GM23248 (cell line): Measurements from ENCODE around the gene CCDC102A. TPM values are rescaled to one million over a fixed set of nuclear protein-coding genes. Genes with fewer than 3 reads are reported as not detected.

Experiments used
- DNase-seq: peaks from one replicate; pipeline ENCODE4 v3.0.0-alpha.2; 2015
- H2AFZ ChIP-seq: fragments of 200-600 bp; sonication (generic); 2 replicates; pipeline ENCODE4 v1.6.1; 2016; ENCODE audit warnings: antibody characterized with exemption
- H3F3A ChIP-seq: fragments of 200-600 bp; sonication (generic); 2 replicates; pipeline ENCODE4 v1.6.1; 2016; ENCODE audit warnings: mild to moderate bottlenecking, antibody characterized with exemption, mixed run types; ENCODE audit not compliant: insufficient read depth
- H3K27ac ChIP-seq: fragments of 200-600 bp; sonication (generic); 2 replicates; pipeline ENCODE4 v1.5.1; 2016; ENCODE audit warnings: mild to moderate bottlenecking
- H3K27me3 ChIP-seq: fragments of 200-600 bp; sonication (generic); replicated peaks from 2 replicates; pipeline ENCODE4 v1.6.1; 2016; ENCODE audit warnings: mild to moderate bottlenecking; ENCODE audit not compliant: insufficient read depth
- H3K36me3 ChIP-seq: fragments of 200-600 bp; sonication (generic); 2 replicates; pipeline ENCODE4 v1.6.1; 2016; ENCODE audit warnings: low read depth, mild to moderate bottlenecking
- H3K4me1 ChIP-seq: fragments of 200-600 bp; sonication (generic); 2 replicates; pipeline ENCODE4 v1.6.1; 2016; ENCODE audit warnings: mild to moderate bottlenecking; ENCODE audit not compliant: insufficient read depth
- H3K4me2 ChIP-seq: fragments of 200-600 bp; sonication (generic); one replicate; pipeline ENCODE4 v1.6.1; 2016; ENCODE audit warnings: mild to moderate bottlenecking; ENCODE audit not compliant: unreplicated experiment
- H3K4me3 ChIP-seq: fragments of 200-600 bp; sonication (generic); 2 replicates; pipeline ENCODE4 v1.5.1; 2016; ENCODE audit warnings: mild to moderate bottlenecking
- H3K79me2 ChIP-seq: fragments of 200-600 bp; sonication (generic); 2 replicates; pipeline ENCODE4 v1.6.1; 2016; ENCODE audit warnings: mild to moderate bottlenecking; ENCODE audit not compliant: insufficient read depth
- H3K9ac ChIP-seq: fragments of 200-600 bp; sonication (generic); 2 replicates; pipeline ENCODE4 v1.6.1; 2016; ENCODE audit warnings: mild to moderate bottlenecking
- H3K9me2 ChIP-seq: fragments of 200-600 bp; sonication (generic); 2 replicates; pipeline ENCODE4 v1.6.1; 2016; ENCODE audit warnings: mixed run types, mild to moderate bottlenecking, moderate library complexity; ENCODE audit not compliant: insufficient read depth
- H3K9me3 ChIP-seq: fragments of 200-600 bp; sonication (generic); one replicate; pipeline ENCODE4 v1.6.1; 2017; ENCODE audit warnings: low read depth
- H4K20me1 ChIP-seq: fragments of 200-600 bp; sonication (generic); 2 replicates; pipeline ENCODE4 v1.6.0; 2016; ENCODE audit not compliant: insufficient read depth
- EZH2 ChIP-seq: fragments of 200-600 bp; sonication (generic); IDR thresholded peaks from 2 replicates; pipeline ENCODE4 v1.6.1; 2018; ENCODE audit warnings: antibody characterized with exemption, mild to moderate bottlenecking; ENCODE audit not compliant: insufficient read depth, poor library complexity, severe bottlenecking
- EZH2phosphoT487 ChIP-seq: fragments of 200-600 bp; sonication (generic); IDR thresholded peaks from 2 replicates; pipeline ENCODE4 v1.6.1; 2018; ENCODE audit warnings: antibody characterized with exemption, moderate library complexity, mild to moderate bottlenecking, low read depth; ENCODE audit not compliant: insufficient read depth
- WGBS, 2 experiments: methylation state at CpG; one replicate each; pipeline ENCODE4 v1.1.6; 2015 to 2017; ENCODE audit warnings: low lambda C conversion rate in 2 of 2, low coverage in 1 of 2; ENCODE audit errors: missing lambda C conversion rate in 2 of 2; 5-methylcytosine and 5-hydroxymethylcytosine counted together
- in situ Hi-C: fragments of 300-500 bp; cut with MboI; formaldehyde crosslinking; loops from 2 replicates; pipeline ENCODE4 v1.15.0; 2020
- polyA plus RNA-seq: library from polyadenylated mRNA; unstranded; fragments of >200 nt; fragmentation: Nextera tagmentation; extraction: Ambion mirVana; gene quantifications from 2 replicates; pipeline ENCODE4 v1.2.1, GENCODE V29; 2016
- total RNA-seq: library from RNA; depleted of rRNA; stranded (reverse); fragments of >200 nt; shearing (Covaris generic); gene quantifications from 2 replicates; pipeline ENCODE4 v1.2.3, GENCODE V29; 2014

CCDC102A gene
- total and polyA plus RNA-seq, 2 experiments from 2014 or later, result 3.9 to 17.7 TPM

DNA sequence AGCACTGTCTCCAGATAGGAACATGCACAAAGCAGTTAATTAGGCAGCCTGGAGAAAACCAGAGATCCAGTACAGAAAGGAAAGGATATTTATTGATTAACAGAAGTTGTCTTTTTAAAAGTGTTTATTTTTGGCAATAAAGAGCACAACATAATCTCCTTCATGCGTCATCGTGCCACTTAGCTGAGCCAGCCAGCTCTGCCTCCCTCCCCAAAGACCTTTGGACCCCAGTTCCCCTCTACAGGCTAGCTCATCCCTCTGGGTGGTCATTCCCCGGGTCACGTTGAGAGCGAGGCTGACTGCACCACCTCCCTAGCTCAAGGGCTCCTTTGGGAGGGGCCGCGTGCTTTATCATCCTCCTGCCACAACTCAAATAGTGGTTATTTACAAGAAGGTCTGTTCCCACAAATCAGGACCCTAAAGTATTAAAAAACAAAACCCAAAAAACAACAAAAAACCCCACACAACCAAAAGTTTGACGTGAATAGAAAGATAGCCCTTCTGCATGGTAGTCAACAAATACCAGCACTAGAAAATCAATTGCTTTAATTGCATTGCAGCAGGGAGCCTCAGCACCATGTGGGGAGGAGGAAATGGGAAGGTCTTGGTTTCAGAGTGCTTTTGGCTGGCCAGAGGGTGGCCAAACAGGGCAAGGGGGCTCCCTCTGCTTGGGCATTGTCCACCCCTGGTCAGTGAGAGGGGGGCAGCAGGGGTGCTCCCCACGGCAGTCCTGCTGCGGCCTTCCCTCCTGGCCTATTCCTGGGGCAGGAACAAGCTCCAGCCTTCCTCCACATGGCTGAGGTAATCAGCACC lies 64.3 kb downstream of the CCDC102A start:
- H3K4me3 ChIP-seq, result no peak overlapping the region
- no peak overlapping the region for H3K4me2 ChIP-seq
- 62 to 67% methylated on average over 10 of the region's 10 CpGs for WGBS, 2 experiments
- peaks cover 5% of the 10 kb centered on the region; the same call in 1 of the 2 replicates for H3K4me1 ChIP-seq
- in situ Hi-C loops, result no loop called here
- H4K20me1 ChIP-seq, result no peaks in the 10 kb centered on the region
- H3K79me2 ChIP-seq, result peaks cover 30% of the 10 kb centered on the region
- no peaks in the 10 kb centered on the region for H3K9me2 ChIP-seq
- TF ChIP-seq EZH2 (no peak), EZH2phosphoT487 (no peak)
- peak; percentile 36 for DNase-seq
- no peaks in the 10 kb centered on the region for H3K9me3 ChIP-seq
- H2AFZ ChIP-seq, result no peak overlapping the region
- no peak overlapping the region for H3K27ac ChIP-seq
- no peaks in the 10 kb centered on the region for H3K27me3 ChIP-seq
- H3K9ac ChIP-seq, result no peak overlapping the region
- H3K36me3 ChIP-seq, result peaks cover 39% of the 10 kb centered on the region
- peaks cover 43% of the 10 kb centered on the region for H3F3A ChIP-seq

DNA sequence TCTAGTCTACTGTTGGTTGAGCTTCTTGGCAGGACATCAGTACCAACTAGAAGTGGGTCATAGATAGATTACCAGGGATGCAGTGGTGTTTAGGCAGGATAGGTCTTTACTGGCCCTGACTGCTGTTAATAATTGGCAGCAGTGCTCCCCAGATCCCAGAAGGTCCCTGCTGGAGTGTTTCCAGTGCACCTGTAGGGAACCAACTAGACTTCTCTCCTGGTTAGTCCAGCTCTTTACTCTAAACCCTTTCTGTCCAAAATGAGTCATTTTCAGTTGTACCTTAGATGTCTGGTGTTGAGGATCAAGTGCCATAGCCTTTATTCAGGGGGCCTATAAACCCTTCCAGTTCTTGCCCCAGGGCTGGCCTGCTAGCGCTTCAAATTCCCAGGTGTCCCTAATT lies 65.2 kb downstream of the CCDC102A start:
- Histone ChIP-seq H3K9me3 (no peaks in the 10 kb centered on the region), H3K4me2 (no peak overlapping the region), H3K79me2 (peaks cover 29% of the 10 kb centered on the region), H3K9me2 (no peaks in the 10 kb centered on the region), H4K20me1 (no peaks in the 10 kb centered on the region), H3K27ac (no peak overlapping the region), H2AFZ (no peak overlapping the region), H3F3A (peaks cover 43% of the 10 kb centered on the region), H3K4me3 (no peak overlapping the region), H3K9ac (no peak overlapping the region), H3K27me3 (no peaks in the 10 kb centered on the region), H3K4me1 (peaks cover 5% of the 10 kb centered on the region; the same call in 1 of the 2 replicates), H3K36me3 (peaks cover 42% of the 10 kb centered on the region)
- WGBS, 2 experiments, result 94 to 100% methylated on average over 1 of the region's 1 CpG
- DNase-seq, result no peak
- TF ChIP-seq EZH2phosphoT487 (no peak), EZH2 (no peak)
- in situ Hi-C loops, result no loop called here

DNA sequence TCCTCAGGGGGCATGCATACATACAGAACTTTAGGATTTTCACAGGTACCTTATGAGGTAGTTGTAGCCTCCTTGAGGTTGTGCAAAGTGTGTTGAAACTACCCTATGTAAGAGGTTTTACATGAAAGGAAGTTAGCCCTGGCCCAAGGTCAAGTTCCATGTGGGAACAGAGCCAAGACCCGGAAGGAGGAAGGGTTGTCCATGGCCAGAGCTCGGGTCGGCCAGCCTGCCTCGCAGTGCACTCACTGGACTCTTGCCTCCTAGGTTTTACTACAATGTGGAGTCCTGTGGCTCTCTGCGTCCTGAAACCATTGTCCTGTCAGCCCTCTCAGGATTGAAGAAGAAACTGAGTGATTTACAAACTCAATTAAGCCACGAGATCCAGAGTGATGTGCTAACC lies 65.7 kb downstream of the CCDC102A start:
- in situ Hi-C loops, result no loop called here
- peaks cover 43% of the 10 kb centered on the region for H3F3A ChIP-seq
- WGBS, 2 experiments, result 34 to 43% methylated on average over 6 of the region's 6 CpGs
- no peaks in the 10 kb centered on the region for H3K9me3 ChIP-seq
- no peak for TF ChIP-seq EZH2
- TF ChIP-seq EZH2phosphoT487, result no peak
- peaks cover 5% of the 10 kb centered on the region; the same call in 1 of the 2 replicates for H3K4me1 ChIP-seq
- no peak overlapping the region for H3K4me3 ChIP-seq
- no peak overlapping the region for H3K9ac ChIP-seq
- H3K9me2 ChIP-seq, result no peaks in the 10 kb centered on the region
- peaks cover 47% of the 10 kb centered on the region for H3K36me3 ChIP-seq
- no peak overlapping the region for H3K4me2 ChIP-seq
- H3K27me3 ChIP-seq, result no peaks in the 10 kb centered on the region
- H4K20me1 ChIP-seq, result no peaks in the 10 kb centered on the region
- H2AFZ ChIP-seq, result no peak overlapping the region
- no peak overlapping the region for H3K27ac ChIP-seq
- no peak for DNase-seq
- peaks cover 29% of the 10 kb centered on the region for H3K79me2 ChIP-seq

DNA sequence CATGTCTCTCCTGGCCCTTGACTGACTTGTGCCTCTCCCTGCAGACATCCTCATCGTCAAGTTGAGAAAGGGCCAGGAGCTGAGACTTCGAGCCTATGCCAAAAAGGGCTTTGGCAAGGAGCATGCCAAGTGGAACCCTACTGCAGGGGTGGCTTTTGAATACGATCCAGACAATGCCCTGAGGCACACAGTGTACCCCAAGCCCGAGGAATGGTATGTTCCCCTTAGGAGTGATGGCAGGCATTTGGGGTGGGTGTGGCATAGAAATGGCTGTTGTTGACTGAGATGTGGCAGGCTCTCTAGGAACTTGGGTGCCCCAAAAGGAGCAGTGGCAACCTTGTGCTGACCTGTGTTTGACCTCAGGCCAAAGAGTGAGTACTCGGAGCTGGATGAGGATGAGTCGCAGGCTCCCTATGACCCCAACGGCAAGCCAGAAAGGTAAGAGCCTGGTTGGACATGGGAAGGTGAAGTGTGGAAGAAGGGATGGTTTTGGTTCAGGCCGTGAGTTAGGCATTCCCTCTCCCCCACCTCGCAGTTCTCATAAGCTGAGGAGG lies 66.4 kb downstream of the CCDC102A start:
- Histone ChIP-seq H3K4me1 (peaks cover 5% of the 10 kb centered on the region; the same call in 1 of the 2 replicates), H3K9ac (no peak overlapping the region), H3K4me3 (no peak overlapping the region), H2AFZ (no peak overlapping the region), H3F3A (peaks cover 43% of the 10 kb centered on the region), H4K20me1 (no peaks in the 10 kb centered on the region; the same call in 1 of the 2 replicates), H3K27me3 (no peaks in the 10 kb centered on the region), H3K27ac (no peak overlapping the region), H3K9me3 (no peaks in the 10 kb centered on the region), H3K79me2 (peaks cover 36% of the 10 kb centered on the region), H3K4me2 (no peak overlapping the region), H3K36me3 (peaks cover 52% of the 10 kb centered on the region), H3K9me2 (no peaks in the 10 kb centered on the region)
- 78 to 81% methylated on average over 9 of the region's 9 CpGs for WGBS, 2 experiments
- in situ Hi-C loops, result no loop called here
- no peak for DNase-seq
- no peak for TF ChIP-seq EZH2
- TF ChIP-seq EZH2phosphoT487, result no peak
